ENCODE data around the gene FNIP1.

GRCh38 chr5:131609774-131610173, 187.0 kb downstream of the FNIP1 start:
- TF ChIP-seq CTCF (IDR thresholded peaks at IDR 0.05) (no peak), POLR2AphosphoS5 (IDR thresholded peaks at IDR 0.05) (no peak), POLR2A (IDR thresholded peaks at IDR 0.05) (no peak), EP300 (IDR thresholded peaks at IDR 0.05; ENCODE audit: low read depth) (no peak)

Data from transverse colon (tissue), 4 donors.